ENCODE data around the gene FLVCR1. TPM values are rescaled to one million over a fixed set of nuclear protein-coding genes. Genes with fewer than 3 reads are reported as not detected.

FLVCR1 gene
- polyA plus RNA-seq, 3 donors, result 1.8 to 5.5 (median 2.8) TPM

DNA sequence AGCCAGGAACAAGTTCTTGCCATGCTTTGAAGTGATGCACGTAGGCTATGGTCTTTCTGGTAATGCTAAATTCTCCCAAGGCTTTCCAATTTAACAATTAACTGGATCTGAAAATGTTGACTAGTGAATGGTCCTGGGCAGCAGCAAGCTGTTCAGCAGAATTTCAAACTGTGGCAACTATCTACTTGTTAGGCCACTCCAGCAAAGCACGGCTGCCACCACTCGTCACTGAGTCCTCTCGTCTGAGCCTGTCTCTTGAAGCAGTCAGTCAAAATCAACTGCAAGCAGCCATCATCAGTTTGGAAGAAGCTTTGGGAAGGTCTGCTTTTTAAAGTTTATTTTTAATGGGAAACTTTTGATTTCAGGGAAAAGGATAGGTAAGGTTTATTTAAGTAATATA lies 6.1 kb downstream of the FLVCR1 start:
- peaks cover 32% of the 10 kb centered on the region in 2 donors for H3K4me1 ChIP-seq (ENCODE audit: control insufficient read depth in 1 of 2, insufficient read depth in 2 of 2, low read length in 2 of 2)
- H3K36me3 Mint-ChIP-seq, result peaks cover 16 to 32% of the 10 kb centered on the region in 2 donors
- intact Hi-C loops (cut with micrococcal nuclease), result no loop called here
- H3K27me3 ChIP-seq (ENCODE audit: control insufficient read depth in 2 of 2, insufficient read depth in 2 of 2, low read length in 2 of 2), result no peaks in the 10 kb centered on the region
- no peaks in the 10 kb centered on the region for H3K9me3 ChIP-seq (replicated peaks in 1 of 2; ENCODE audit: control insufficient read depth in 1 of 2, insufficient read depth in 1 of 2, low read length in 2 of 2)
- peaks cover 40% of the 10 kb centered on the region for H3K79me2 ChIP-seq (ENCODE audit: insufficient read depth, low read length)
- no peak overlapping the region for H3K4me2 ChIP-seq (replicated peaks; ENCODE audit: extremely low read depth, low read length, poor library complexity, severe bottlenecking)
- no peak overlapping the region for H3K9ac ChIP-seq (ENCODE audit: insufficient read depth, low read length, poor library complexity, severe bottlenecking)
- H3K27me3 Mint-ChIP-seq (ENCODE audit: low read depth in 3 of 3), result no peaks in the 10 kb centered on the region
- H2AFZ ChIP-seq (ENCODE audit: insufficient read depth, low read depth, low read length, poor library complexity, severe bottlenecking), result no peak overlapping the region
- H3K4me3 ChIP-seq (replicated peaks in 1 of 3; ENCODE audit: low read depth in 2 of 3, low read length in 3 of 3), result no peak overlapping the region
- TF ChIP-seq, protein P1, sequence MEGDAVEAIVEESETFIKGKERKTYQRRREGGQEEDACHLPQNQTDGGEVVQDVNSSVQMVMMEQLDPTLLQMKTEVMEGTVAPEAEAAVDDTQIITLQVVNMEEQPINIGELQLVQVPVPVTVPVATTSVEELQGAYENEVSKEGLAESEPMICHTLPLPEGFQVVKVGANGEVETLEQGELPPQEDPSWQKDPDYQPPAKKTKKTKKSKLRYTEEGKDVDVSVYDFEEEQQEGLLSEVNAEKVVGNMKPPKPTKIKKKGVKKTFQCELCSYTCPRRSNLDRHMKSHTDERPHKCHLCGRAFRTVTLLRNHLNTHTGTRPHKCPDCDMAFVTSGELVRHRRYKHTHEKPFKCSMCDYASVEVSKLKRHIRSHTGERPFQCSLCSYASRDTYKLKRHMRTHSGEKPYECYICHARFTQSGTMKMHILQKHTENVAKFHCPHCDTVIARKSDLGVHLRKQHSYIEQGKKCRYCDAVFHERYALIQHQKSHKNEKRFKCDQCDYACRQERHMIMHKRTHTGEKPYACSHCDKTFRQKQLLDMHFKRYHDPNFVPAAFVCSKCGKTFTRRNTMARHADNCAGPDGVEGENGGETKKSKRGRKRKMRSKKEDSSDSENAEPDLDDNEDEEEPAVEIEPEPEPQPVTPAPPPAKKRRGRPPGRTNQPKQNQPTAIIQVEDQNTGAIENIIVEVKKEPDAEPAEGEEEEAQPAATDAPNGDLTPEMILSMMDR (IDR thresholded peaks at IDR 0.05), result no peak
- H3K4me3 Mint-ChIP-seq, result no peak overlapping the region
- H3K4me1 Mint-ChIP-seq, result peaks cover 8% of the 10 kb centered on the region
- no peaks in the 10 kb centered on the region for H4K20me1 ChIP-seq (ENCODE audit: insufficient read depth, low read length)
- no peak for DNase-seq
- no peak overlapping the region for H3K27ac ChIP-seq (ENCODE audit: low read depth in 1 of 2, low read length in 2 of 2)
- no peaks in the 10 kb centered on the region for H3K9me3 Mint-ChIP-seq
- H3K27ac Mint-ChIP-seq, result peak overlapping the region in 1 of 7 donors; percentile 57
- WGBS (ENCODE audit: insufficient coverage), result 100% methylated on average over 2 of the region's 4 CpGs
- H3K36me3 ChIP-seq (replicated peaks in 1 of 2; ENCODE audit: control insufficient read depth in 1 of 2, insufficient read depth in 2 of 2, low read length in 2 of 2), result peaks cover 9 to 30% of the 10 kb centered on the region in 2 donors

DNA sequence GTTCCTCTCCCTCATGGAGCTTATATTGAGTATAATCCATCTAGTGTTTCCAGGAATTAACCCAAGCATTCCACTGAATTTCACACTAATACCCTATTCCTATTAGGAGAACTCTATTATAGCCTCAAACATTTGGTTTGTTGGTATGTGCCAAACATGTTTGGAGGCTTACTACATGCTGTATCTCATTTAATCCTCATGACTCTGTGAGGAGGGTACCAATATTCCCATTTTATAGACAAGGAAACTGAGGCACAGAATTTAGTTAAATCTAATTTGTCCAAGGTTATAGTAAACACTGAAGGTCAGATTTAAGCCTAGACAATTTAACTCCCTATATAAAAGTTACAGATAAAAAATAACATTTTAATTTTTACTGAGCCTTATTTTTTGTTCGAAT lies 9.1 kb downstream of the FLVCR1 start:
- H3K4me2 ChIP-seq (replicated peaks; ENCODE audit: extremely low read depth, low read length, poor library complexity, severe bottlenecking), result no peak overlapping the region
- Mint-ChIP-seq H3K36me3 (peaks cover 26 to 52% of the 10 kb centered on the region in 2 donors), H3K4me3 (no peak overlapping the region), H3K4me1 (peaks cover 8% of the 10 kb centered on the region), H3K27ac (no peak overlapping the region), H3K9me3 (no peaks in the 10 kb centered on the region), H3K27me3 (ENCODE audit: low read depth in 3 of 3) (no peaks in the 10 kb centered on the region)
- no peak overlapping the region for H3K4me3 ChIP-seq (replicated peaks in 1 of 3; ENCODE audit: low read depth in 2 of 3, low read length in 3 of 3)
- no CpG with 5 or more reads among the region's 1 CpG for WGBS (ENCODE audit: insufficient coverage)
- intact Hi-C loops (cut with micrococcal nuclease), result no loop called here
- H2AFZ ChIP-seq (ENCODE audit: insufficient read depth, low read depth, low read length, poor library complexity, severe bottlenecking), result no peak overlapping the region
- no peak overlapping the region for H3K27ac ChIP-seq (ENCODE audit: low read depth in 1 of 2, low read length in 2 of 2)
- H3K27me3 ChIP-seq (ENCODE audit: control insufficient read depth in 2 of 2, insufficient read depth in 2 of 2, low read length in 2 of 2), result no peaks in the 10 kb centered on the region
- peaks cover 11 to 45% of the 10 kb centered on the region in 2 donors for H3K36me3 ChIP-seq (replicated peaks in 1 of 2; ENCODE audit: control insufficient read depth in 1 of 2, insufficient read depth in 2 of 2, low read length in 2 of 2)
- peaks cover 18% of the 10 kb centered on the region for H3K79me2 ChIP-seq (ENCODE audit: insufficient read depth, low read length)
- no peak overlapping the region for H3K9ac ChIP-seq (ENCODE audit: insufficient read depth, low read length, poor library complexity, severe bottlenecking)
- no peak for DNase-seq
- peaks cover 4 to 6% of the 10 kb centered on the region in 2 donors for H3K4me1 ChIP-seq (ENCODE audit: control insufficient read depth in 1 of 2, insufficient read depth in 2 of 2, low read length in 2 of 2)
- TF ChIP-seq, protein P1 (IDR thresholded peaks at IDR 0.05), result no peak
- H4K20me1 ChIP-seq (ENCODE audit: insufficient read depth, low read length), result no peaks in the 10 kb centered on the region
- H3K9me3 ChIP-seq (replicated peaks in 1 of 2; ENCODE audit: control insufficient read depth in 1 of 2, insufficient read depth in 1 of 2, low read length in 2 of 2), result no peaks in the 10 kb centered on the region

Measured in CD14-positive monocyte (primary cell).